Effector CD8-positive, alpha-beta T cell (primary cell): ENCODE data around the gene IFT52.
A peak's percentile ranks its signal among the peaks of the same experiment; 100 is the strongest.
"Not testable (repeated sequence)": the region's sequence is repeated elsewhere in the genome, so short reads cannot be mapped to it uniquely, and the experiment has no call there.

Experiments
- DNase-seq: peaks from one replicate; lab custom pipeline; 2025; lab: John Stamatoyannopoulos, UW

Gene IFT52

DNA sequence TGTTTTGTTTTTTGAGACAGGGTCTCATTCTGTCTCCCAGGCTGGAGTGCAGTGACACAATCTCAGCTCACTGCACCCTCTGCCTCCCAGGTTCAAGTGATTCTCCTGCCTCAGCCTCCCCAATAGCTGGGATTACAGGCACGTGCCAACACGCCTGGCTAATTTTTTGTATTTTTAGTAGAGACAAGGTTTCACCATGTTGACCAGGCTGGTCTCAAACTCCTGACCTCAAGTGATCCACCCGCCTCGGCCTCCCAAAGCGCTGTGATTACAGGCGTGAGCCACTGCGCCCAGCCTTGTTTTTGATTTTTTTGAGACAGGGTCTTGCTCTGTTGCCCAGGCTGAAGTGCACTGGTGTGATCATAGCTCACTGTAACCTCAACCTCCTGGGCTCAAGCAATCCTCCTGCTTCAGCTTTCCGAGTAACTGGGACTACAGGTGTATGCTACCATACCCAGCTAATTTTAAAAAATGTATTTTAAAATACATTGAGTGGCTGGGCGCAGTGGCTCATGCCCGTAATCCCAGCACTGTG, 61.0 kb downstream of the IFT52 start:
- DNase-seq, result not testable (repeated sequence)

- no peak for DNase-seq
Observed at GRCh38 chr20:43653966-43654365, 63.2 kb downstream of the IFT52 start.

- not testable (repeated sequence) for DNase-seq
Observed at GRCh38 chr20:43655176-43655575, 64.4 kb downstream of the IFT52 start.

- DNase-seq, result no peak
Observed at GRCh38 chr20:43655937-43656336, 65.2 kb downstream of the IFT52 start.

GRCh38 chr20:43658069-43658722, 67.5 kb downstream of the IFT52 start:
- no peak for DNase-seq

DNA sequence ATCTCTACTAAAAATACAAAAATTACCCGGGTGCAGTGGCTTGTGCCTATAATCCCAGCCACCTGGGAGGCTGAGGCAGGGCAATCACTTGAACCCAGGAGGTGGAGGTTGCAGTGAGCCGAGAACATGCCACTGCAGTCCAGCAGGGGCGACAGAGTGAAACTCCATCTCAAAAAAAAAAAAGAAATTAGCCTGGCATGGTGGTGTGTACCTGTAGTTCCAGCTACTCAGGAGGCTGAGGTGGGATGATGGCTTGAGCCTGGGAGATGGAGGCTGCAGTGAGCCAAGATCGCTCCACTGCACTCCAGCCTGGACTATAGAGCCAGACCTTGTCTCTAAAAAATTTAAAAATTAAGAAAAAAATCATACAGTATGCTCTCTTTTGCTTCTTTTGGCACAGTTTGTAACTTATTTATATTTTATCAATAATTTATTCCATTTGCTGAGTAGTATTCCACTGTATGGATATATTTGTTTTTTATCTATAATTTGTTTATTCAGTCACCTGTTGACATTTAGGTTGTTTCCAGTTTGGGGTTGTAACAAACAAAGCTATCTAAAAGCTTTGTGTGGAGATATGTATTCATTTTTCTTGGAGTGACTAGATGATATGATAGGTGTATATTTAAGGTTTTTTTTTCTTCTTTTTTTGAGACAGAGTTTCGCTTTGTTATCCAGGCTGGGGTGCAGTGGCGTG, 68.1 kb downstream of the IFT52 start:
- DNase-seq, result no peak

GRCh38 chr20:43662943-43663655, 72.4 kb downstream of the IFT52 start:
- DNase-seq, result no peak

DNA sequence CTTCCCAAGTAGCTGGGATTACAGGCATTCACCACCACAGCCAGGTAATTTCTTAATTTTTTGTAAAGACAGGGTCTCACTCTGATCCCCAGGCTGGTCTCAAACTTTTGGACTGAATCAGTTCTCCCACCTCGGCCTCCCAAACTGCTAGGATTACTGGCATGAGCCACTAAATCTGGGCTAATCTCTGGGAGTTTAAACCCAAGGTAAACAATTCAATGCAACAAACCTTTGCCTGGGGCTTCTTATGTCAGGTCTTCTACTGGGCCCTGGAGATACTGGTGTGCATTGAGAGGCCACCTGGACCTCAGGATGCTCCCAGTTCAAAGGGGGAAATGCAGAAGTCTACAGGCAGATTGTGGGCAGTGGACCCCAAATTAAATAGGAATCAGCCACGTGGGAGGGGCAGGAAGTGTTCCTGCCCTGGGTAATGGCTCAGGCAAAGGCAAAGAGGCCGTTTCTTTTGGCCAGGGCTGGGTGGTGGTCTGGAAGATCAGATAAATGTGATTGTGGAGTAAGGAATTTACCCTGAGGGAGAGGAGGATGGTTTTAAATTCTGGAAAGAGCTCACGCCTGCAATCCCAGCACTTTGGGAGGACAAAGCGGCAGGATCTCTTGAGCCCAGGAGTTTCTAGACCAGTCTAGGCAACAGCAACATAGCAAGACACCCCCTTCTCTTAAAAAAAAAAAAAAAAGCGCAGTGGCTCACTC, 74.9 kb downstream of the IFT52 start:
- no peak for DNase-seq

DNA sequence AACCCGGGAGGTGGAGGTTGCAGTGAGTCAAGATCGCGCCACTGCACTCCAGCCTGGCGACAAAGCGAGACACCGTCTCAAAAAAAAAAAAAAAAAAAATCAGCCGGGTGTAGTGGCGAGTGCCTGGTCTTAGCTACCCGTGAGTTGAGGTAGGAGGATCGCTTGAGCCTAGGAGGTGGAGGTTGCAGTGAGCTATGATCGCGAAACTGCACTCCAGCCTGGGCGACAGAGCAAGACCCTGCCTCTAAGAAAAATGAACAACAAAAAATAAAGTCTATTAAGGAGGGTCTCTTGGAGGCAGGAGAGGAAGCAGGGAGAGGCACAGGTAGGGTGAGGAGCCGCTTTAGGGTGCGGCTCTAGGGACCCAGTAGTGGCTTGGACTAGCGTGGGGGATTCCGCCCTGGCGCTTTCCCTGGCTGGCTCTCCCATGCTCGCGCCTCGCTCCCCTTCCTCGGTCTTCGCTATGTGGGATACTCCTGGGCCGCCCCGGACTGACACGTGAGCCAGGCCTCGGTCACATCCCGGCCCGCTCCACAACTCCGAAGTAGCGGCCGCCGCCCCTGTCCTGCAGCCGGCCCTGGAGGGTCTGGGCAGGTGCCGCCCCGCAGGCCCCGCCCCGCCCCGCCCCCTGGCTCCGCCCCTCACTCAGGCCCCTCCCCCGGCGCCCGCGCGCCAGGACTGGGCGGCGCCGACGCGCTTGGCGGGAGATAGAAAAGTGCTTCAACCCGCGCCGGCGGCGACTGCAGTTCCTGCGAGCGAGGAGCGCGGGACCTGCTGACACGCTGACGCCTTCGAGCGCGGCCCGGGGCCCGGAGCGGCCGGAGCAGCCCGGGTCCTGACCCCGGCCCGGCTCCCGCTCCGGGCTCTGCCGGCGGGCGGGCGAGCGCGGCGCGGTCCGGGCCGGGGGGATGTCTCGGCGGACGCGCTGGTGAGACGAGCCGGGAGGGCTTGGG, 75.9 kb downstream of the IFT52 start, which contains the start of gene MYBL2:
MYBL2 (plus strand) TSS at position 739 of the 953 bp plus-strand sequence; CDS start at position 909, 170 bp downstream.
- DNase-seq, result peak; percentile 57

DNA sequence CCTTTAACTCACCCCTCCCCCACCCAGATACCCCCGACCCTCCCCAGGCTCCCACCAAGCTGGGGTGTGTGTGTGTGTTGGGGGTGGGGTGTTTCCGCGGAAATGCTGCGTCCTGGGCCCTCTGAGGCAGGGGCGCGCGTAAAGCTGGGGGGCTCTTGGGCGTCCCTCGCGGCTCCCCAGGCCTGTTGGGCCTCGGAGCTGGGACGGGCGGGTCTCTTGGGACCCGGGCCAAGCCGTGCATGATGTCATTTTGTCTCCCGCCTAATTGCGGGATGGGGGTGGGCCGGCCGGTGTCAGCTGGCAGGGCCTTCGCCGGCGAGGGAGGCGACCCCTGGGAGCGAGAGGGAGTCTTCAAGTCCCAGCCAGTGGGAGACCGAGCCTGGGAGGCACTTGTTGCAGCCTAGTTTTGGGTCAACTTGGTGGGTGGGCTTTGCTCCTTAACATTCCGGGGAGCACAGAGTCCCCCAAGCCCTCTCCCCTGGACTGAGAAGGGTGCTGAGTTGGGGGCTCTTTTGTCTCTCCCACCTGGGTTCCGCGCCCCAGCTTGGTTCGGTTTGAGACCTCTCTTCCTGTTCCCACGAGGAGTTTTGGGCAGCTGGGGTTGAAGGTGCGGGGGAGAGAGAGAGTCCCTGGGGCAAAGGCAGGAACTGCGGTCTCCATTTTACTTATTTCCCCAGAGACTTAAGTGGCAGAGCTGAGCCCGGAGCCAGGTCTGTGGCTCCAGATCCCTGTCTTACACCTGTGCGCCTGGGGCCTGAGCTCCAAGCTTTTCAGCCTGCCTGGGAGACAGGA, 76.8 kb downstream of the IFT52 start:
- no peak for DNase-seq

DNA sequence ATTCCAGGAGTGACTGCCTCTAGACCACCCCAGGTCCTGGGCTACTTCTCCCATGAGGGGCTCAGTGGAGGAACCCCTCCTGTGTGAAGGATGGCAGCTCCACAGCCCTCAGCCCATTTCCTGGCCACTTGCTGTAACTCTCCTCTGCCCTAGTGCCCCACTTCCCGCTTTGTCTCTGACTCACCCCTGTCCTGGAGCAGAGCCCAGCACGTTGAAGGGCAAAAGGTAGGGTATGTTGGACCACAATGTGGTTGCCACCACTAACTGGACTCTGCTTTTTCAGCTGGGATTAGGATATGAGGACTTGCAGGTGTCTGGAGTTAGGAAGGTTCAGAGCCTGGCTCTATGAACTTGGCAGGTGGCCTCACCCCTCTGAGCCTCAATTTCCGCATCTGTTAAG, 78.6 kb downstream of the IFT52 start:
- DNase-seq, result no peak

DNA sequence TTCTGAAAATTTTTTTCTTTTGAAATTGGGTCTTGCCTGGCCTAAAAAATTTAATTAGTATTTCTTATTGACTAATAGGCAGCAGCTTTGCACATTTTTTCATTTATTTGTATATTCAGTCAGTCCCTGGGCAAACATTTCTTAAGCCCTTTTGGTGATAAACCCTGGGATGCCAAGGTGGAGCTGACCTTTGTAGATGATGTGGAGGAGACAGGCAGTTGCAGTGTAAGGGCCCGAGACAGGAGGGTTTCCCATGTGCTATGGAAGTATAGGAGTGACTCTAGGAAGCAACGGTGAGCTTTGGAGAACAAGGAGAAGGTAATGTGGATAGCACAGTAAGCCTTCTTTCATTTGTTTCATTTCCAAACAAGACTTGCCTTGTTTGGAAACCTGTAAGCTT, 79.7 kb downstream of the IFT52 start:
- DNase-seq, result no peak

DNA sequence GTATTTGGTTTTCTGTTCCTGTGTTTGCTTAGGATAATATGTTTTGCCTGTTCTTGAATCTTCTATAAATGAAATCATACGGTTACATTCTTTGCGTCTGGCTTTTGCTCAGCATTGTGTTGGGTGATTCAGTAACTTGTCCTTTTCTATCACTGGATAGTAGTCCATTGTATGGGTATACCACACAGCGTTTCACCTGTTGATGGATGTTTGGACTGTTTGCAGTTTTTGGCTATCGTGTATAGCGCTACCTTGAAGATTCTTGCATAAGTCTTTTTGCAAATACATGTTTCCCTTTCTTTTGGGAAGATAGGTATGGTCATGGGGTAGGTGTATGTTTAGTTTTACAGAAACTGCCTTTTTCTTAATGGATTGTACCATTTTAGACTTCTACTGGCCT, 85.6 kb downstream of the IFT52 start:
- no peak for DNase-seq

DNA sequence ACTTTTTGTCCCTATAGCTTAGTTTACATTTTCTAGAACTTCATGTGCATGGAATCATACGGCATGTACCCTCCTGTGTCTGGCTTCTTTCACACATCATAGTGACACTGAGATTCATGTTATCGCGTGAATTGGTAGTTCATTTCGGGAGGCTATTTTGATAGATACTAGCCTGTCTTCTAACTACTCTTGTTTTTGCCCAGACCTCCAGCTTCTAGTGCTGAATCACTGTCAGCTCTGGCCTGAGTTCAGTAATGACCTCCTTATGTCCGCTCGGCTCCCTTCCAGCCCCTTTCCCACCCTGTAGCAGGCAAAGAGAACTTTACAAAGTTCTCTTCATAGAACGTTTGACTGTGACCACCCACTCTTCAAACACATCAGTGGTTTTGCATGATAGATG, 90.2 kb downstream of the IFT52 start:
- no peak for DNase-seq

- no peak for DNase-seq
Observed at GRCh38 chr20:43681468-43681942, 90.8 kb downstream of the IFT52 start.

DNA sequence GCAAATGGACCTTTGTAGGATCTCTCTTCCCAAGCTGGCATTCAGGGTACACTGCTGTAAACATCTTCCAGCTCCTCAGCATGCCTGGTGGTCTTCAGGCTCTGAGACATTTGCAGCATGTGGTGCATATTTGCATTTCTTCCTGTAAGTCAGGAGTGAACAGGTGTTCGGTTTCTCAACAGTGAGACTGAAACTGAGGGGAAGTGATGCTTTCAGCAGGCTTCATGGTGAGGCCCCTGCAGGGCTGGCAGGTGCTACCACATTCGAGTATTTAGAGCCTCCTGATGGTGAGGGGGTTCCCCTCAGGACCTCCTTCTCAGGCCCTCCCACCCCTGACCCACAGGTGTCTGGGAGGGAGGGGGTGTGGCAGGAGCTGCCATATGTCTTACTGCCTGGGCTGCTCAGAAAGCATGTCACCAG, 91.3 kb downstream of the IFT52 start:
- DNase-seq, result no peak

DNA sequence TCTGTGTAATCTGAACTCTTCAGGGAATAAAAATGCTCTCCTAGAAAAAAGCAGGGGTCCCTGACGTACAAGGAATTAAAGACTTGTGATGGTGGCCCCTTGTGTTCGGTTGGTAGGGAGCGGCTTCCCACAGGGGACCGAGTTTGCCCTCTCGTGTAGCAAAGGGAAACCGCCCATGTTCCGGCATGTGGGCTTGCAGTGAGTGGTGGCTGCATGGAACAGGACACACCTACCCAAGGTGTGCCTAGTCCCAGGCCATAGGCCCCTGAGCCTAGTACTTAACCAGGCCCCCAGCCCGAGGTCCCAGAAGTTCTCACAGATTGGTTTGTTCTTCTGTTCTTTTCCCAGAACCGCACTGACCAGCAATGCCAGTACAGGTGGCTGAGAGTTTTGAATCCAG, 91.7 kb downstream of the IFT52 start:
- no peak for DNase-seq

- no peak for DNase-seq
Observed at GRCh38 chr20:43686820-43687219, 96.1 kb downstream of the IFT52 start.

GRCh38 chr20:43689165-43689564, 98.4 kb downstream of the IFT52 start:
- DNase-seq, result no peak
